Measurements from ENCODE around the gene TMEM106B.
A peak's percentile ranks its signal among the peaks of the same experiment; 100 is the strongest.

TMEM106B gene

DNA sequence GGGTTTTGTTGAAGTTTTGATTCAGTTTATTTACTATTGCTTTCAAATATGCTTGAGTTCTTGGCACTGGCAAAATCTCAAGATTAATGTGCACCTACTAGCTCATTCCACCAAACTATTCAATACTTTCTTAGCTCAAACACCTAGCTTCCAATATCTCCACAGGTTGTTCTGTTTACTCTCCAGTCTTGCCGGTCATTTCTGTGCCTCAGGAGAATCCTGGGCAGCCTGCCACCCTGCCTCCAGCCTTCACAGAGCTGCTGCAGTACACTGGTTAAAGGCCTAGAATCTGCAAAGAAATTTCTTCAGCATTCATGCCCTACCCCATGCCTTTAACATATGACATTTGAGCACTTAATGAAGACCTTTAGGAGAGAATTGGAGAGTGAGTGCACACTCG is 4.0 kb upstream of the TMEM106B start:
- Histone ChIP-seq H3K4me2 (ENCODE audit: low read depth, low read length) (no peak overlapping the region), H3F3A (ENCODE audit: insufficient read depth, low read length) (peaks cover 17% of the 10 kb centered on the region), H3K9ac (ENCODE audit: low read length) (no peak overlapping the region), H3K36me3 (replicated peaks; ENCODE audit: insufficient read depth, low read length) (no peaks in the 10 kb centered on the region), H3K9me3 (replicated peaks; ENCODE audit: insufficient read depth, low read length) (no peaks in the 10 kb centered on the region), H2AFZ (ENCODE audit: low read length) (no peak overlapping the region), H3K4me1 (ENCODE audit: low read length) (peaks cover 7% of the 10 kb centered on the region), H3K4me3 (ENCODE audit: low read length) (no peak overlapping the region), H3K27ac (ENCODE audit: low read length) (no peak overlapping the region), H3K27me3 (replicated peaks; ENCODE audit: insufficient read depth, low read length) (no peaks in the 10 kb centered on the region), H3K9me2 (replicated peaks; ENCODE audit: insufficient read depth, low read length) (no peaks in the 10 kb centered on the region), H4K20me1 (ENCODE audit: insufficient read depth, low read length) (no peaks in the 10 kb centered on the region), H3K79me2 (ENCODE audit: low read length) (peaks cover 2% of the 10 kb centered on the region)
- TF ChIP-seq EZH2 (optimal IDR thresholded peaks at IDR 0.05; ENCODE audit: low read depth, low read length) (no peak), EZH2phosphoT487 (IDR thresholded peaks at IDR 0.05; ENCODE audit: low read length) (no peak), CTCF (IDR thresholded peaks at IDR 0.05; ENCODE audit: low read length) (no peak)
- DNase-seq = no peak

DNA sequence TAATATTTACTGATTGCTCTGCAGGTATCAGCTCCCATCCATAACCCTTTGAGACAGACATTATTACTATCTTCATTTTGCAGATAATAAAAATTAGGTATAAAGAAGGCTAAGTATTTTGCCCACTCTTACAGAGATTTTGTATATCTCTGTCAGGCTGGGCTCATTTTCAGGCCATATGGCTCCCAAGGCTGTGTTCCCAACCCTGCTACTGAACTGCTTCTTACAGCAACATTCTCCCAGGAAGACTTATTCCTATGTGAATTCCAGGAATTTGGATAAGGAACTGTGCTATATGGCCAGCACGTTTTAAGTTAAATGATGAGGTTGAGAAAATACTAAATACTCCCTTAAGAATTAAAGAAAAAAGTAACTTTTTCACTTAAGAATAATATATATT is 1.9 kb upstream of the TMEM106B start:
- DNase-seq = no peak
- H3K9me2 ChIP-seq (replicated peaks; ENCODE audit: insufficient read depth, low read length) = no peaks in the 10 kb centered on the region
- H3K4me2 ChIP-seq (ENCODE audit: low read depth, low read length) = no peak overlapping the region
- H4K20me1 ChIP-seq (ENCODE audit: insufficient read depth, low read length) = no peaks in the 10 kb centered on the region
- H3K27ac ChIP-seq (ENCODE audit: low read length) = no peak overlapping the region
- no peak overlapping the region for H3K4me3 ChIP-seq (ENCODE audit: low read length)
- H3K9ac ChIP-seq (ENCODE audit: low read length) = no peak overlapping the region
- no peaks in the 10 kb centered on the region for H3K36me3 ChIP-seq (replicated peaks; ENCODE audit: insufficient read depth, low read length)
- H3K4me1 ChIP-seq (ENCODE audit: low read length) = peaks cover 14% of the 10 kb centered on the region
- no peak overlapping the region for H2AFZ ChIP-seq (ENCODE audit: low read length)
- H3K79me2 ChIP-seq (ENCODE audit: low read length) = peaks cover 23% of the 10 kb centered on the region
- no peaks in the 10 kb centered on the region for H3K27me3 ChIP-seq (replicated peaks; ENCODE audit: insufficient read depth, low read length)
- no peaks in the 10 kb centered on the region for H3K9me3 ChIP-seq (replicated peaks; ENCODE audit: insufficient read depth, low read length)
- no peak for TF ChIP-seq EZH2 (optimal IDR thresholded peaks at IDR 0.05; ENCODE audit: low read depth, low read length)
- no peak for TF ChIP-seq CTCF (IDR thresholded peaks at IDR 0.05; ENCODE audit: low read length)
- no peak for TF ChIP-seq EZH2phosphoT487 (IDR thresholded peaks at IDR 0.05; ENCODE audit: low read length)
- H3F3A ChIP-seq (ENCODE audit: insufficient read depth, low read length) = peaks cover 19% of the 10 kb centered on the region

DNA sequence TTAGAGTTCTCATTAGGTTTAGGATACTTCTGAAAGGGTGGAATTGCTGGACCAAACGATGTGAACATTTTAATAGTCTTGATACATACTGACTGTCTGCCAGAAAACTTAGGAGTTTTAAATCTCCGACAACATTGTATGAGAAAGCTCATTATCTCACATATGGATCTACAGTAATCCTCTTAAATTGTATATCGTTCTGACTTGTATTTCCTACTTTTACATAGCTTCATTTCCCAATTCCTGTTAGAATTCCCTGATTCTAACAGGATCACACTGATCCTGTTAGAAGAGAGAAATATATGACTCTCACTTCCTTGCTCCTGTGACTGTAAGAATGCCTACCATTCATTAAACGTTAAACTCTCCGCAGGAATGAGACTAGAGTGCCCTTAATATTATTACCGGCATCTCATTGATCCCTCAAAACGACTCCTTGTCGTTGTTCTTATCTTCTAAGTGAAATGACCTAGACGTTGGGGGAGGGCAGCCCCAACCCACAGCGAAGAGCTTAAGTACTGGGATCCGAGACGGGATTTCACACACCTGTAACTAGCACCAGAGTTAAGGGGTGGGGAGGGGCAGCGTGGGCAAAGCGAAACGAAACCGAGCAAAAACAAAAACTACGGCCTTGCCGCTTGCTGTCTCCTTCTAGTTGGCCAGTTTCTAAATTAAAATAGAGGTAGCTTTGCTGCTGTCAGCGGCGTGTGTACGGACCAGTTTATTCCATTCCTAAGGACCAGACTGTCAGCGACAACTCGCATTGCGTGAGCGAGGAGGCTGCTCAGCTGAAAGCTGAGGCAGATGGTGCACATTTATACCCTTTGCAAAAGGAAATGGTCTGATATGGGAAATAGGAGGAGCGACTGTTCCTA is 678 bp upstream of the TMEM106B start:
- Histone ChIP-seq H3K4me1 (ENCODE audit: low read length) (peaks cover 14% of the 10 kb centered on the region), H3K9me2 (replicated peaks; ENCODE audit: insufficient read depth, low read length) (no peaks in the 10 kb centered on the region), H3K4me3 (ENCODE audit: low read length) (peak overlapping the region; percentile 92), H3K27me3 (replicated peaks; ENCODE audit: insufficient read depth, low read length) (no peaks in the 10 kb centered on the region), H3K9ac (ENCODE audit: low read length) (peak overlapping the region; percentile 91), H3F3A (ENCODE audit: insufficient read depth, low read length) (peaks cover 19% of the 10 kb centered on the region), H3K4me2 (ENCODE audit: low read depth, low read length) (peak overlapping the region; percentile 87), H2AFZ (ENCODE audit: low read length) (peak overlapping the region; percentile 98), H4K20me1 (ENCODE audit: insufficient read depth, low read length) (no peaks in the 10 kb centered on the region), H3K79me2 (ENCODE audit: low read length) (peaks cover 23% of the 10 kb centered on the region), H3K36me3 (replicated peaks; ENCODE audit: insufficient read depth, low read length) (no peaks in the 10 kb centered on the region), H3K27ac (ENCODE audit: low read length) (peak overlapping the region; percentile 96), H3K9me3 (replicated peaks; ENCODE audit: insufficient read depth, low read length) (no peaks in the 10 kb centered on the region)
- TF ChIP-seq EZH2 (optimal IDR thresholded peaks at IDR 0.05; ENCODE audit: low read depth, low read length) = no peak
- peak; percentile 86 for DNase-seq
